ENCODE measurements around the gene TMEM80. TPM values are rescaled to one million over a fixed set of nuclear protein-coding genes. Genes with fewer than 3 reads are reported as not detected.
"Not testable (repeated sequence)": the region's sequence is repeated elsewhere in the genome, so short reads cannot be mapped to it uniquely, and the experiment has no call there.

TMEM80 gene
- total RNA-seq, 1 donor from 2014 or later: 14.6 TPM

DNA sequence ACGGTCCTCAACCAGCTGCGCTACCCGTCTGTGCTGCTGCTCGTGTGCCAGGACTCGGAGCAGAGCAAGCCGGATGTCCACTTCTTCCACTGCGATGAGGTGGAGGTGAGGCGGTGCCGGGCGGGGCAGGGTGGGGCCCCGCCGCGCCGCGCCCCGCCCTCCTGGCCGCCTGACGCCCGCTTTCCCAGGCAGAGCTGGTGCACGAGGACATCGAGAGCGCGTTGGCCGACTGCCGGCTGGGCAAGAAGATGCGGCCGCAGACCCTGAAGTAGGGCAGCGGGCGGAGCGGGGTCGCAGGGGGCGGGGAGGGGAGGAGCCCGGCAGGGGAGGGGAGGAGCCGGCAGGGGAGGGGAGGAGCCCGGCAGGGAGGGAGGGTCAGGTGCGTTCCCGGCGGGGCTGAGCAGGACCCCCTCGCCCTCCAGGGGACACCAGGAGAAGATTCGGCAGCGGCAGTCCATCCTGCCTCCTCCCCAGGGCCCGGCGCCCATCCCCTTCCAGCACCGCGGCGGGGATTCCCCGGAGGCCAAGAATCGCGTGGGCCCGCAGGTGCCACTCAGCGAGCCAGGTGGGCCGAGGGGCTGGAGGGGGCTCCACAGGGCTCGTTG, 25.1 kb downstream of the TMEM80 start:
- no peak for DNase-seq (ENCODE audit: low spot score)

DNA sequence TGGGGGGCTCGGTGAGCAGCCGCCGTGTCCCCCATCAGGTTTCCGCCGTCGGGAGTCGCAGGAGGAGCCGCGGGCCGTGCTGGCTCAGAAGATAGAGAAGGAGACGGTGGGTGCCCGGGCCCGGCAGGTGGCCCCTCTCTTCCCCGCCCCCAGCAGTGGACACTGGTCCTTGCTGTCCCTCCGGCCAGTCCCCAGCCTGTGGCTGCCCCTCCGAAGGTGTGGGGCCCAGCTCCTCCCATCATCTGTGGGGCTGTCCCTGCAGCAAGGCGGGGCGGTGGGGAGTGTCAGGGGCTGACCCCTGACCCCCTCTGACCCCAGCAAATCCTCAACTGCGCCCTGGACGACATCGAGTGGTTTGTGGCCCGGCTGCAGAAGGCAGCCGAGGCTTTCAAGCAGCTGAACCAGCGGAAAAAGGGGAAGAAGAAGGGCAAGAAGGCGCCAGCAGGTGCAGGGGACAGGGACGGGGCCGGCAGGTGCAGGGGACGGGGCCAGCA, 25.7 kb downstream of the TMEM80 start:
- no peak for DNase-seq (ENCODE audit: low spot score)

DNA sequence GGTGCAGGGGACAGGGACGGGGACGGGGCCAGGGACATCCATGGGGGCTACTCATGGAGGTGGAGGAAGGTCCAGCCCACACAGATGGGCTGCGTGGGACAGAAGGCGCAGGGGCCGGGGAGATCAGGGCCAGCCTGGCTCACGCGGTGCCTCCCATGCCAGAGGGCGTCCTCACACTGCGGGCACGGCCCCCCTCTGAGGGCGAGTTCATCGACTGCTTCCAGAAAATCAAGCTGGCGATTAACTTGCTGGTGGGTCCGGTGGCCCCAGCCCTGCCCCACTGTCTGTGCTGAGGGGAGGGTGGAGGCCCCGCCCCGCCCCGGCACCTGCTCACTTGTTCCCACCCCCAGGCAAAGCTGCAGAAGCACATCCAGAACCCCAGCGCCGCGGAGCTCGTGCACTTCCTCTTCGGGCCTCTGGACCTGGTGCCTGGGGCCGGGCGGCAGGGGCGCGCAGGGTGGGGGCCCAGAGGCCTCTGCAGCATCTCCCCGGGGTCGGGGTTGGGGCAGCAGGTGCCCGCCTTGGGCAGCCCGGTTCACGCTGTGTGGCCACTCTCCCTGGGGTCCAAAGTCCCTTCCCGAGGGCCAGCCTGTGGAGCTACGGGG, 26.2 kb downstream of the TMEM80 start:
- DNase-seq (ENCODE audit: low spot score): no peak

DNA sequence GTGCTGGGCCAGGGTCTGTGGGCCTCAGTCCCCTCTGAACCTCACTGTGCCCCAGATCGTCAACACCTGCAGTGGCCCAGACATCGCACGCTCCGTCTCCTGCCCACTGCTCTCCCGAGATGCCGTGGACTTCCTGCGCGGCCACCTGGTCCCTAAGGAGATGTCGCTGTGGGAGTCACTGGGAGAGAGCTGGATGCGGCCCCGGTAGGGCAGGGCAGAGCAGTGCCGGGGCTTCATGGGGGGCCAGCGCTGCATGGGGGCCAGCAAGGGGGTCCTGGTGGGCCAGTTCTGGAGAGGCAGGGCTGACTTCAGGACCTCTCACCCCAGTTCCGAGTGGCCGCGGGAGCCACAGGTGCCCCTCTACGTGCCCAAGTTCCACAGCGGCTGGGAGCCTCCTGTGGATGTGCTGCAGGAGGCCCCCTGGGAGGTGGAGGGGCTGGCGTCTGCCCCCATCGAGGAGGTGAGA, 26.8 kb downstream of the TMEM80 start:
- no peak for DNase-seq (ENCODE audit: low spot score)

DNA sequence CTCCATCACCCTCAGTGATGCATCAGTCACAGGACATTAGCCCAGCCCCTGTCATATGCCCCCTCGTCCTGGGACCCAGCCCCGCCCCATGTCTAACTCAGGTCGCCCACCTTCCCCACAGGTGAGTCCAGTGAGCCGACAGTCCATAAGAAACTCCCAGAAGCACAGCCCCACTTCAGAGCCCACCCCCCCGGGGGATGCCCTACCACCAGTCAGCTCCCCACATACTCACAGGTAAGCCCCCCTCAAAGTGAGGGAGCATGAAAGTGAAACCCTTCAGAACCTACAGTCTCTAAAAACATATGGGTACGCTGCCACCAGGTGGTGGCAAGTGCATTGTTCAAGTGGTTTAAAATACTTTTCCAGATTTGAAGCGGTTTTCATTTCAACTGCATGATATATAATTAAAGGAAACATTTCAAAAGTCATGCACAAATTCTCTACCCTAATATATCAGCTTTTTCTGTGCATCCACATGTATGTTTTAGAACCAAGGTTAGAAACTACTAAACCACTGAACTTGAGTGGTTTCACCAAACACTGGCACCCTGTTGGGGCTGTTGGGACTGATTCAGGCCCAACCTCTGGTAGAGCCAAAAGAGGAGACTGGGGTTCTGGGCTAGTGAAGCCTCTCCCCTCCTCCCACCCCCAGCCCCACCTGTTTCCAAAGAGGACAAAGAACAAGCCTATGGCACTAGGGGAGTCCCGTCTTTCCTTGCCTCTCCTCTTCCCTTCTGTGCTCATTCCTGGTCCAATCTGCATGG, 27.7 kb downstream of the TMEM80 start:
- DNase-seq (ENCODE audit: low spot score): no peak

DNA sequence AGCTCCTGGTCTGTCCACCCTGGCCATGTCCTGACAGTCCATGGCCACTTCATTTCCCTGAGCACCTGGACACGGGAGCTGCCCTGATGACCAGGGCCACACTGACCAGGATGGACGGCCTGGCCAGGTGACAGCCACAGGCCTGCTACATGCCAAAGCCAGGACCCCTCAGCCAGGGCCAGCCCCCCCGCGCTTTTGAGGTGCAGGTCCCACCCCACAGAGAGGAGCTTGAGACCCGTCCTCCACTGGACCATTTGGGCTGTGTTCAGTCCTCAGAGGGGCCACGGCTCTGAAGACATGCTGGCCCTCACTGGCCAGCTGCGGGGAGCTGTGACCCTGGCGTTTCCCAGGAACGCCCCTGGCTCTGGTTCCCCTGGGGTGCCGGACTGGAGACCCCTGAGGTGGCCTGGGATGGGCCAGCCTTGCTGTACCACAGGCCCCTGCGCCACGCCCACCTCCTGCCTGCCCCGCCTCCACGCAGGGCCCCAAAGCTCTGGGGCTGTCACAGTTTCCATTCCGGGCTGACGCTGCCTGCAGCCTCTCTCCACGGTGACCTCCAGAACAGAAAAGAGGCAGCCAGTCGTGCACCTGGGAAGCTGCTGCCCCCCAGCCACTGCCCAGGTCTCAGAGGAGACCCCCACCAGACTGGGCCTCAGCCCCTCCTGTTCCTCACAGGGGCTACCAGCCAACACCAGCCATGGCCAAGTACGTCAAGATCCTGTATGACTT, 28.6 kb downstream of the TMEM80 start:
- no peak for DNase-seq (ENCODE audit: low spot score)

DNA sequence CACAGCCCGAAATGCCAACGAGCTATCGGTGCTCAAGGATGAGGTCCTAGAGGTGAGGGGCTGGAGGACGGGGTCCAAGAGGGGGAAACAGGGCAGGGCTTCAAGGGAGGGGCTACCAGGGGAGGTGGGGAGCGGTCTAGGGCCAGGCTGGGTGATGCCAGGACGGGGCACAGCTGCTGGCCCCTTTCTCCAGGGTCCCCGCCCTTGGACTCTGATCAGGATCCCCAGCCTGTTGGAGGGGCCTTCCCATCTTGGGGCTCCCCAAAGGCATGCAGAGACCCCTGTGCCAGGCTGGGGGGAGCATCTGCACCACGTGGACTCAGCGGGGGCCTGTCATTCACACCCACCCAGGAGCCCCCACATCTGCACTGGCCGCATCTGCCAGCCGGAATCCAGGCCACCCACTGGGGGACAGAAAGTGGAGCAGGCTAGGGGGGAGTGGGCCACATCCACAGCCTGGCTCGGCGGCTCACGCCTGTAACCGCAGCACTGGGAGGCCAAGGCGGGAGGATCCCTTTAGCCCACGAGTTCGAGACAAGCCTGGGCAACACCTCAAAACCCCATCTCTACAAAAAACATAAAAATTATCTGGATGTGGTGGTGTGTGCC, 29.3 kb downstream of the TMEM80 start:
- DNase-seq (ENCODE audit: low spot score): no peak

DNA sequence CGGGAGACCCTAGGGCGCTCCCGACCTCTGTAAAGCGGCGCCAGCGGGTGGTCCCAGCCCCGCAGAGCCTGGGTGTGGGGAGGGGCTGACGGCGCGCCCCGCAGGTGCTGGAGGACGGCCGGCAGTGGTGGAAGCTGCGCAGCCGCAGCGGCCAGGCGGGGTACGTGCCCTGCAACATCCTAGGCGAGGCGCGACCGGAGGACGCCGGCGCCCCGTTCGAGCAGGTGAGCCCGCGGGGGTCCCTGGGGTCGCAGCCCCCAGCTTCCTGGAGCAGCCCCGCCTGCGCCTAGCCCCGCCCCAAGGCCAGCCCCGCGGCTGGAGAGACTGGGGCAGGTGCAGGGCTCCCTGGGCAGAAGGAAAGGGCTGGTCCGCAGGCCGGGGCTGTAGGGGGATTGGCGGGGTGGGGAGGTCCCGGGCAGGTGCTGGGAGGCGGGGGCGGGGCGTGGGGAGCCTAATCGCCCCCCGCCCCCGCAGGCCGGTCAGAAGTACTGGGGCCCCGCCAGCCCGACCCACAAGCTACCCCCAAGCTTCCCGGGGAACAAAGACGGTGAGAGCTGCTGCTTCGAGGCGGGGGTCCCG, 30.1 kb downstream of the TMEM80 start:
- no peak for DNase-seq (ENCODE audit: low spot score)

DNA sequence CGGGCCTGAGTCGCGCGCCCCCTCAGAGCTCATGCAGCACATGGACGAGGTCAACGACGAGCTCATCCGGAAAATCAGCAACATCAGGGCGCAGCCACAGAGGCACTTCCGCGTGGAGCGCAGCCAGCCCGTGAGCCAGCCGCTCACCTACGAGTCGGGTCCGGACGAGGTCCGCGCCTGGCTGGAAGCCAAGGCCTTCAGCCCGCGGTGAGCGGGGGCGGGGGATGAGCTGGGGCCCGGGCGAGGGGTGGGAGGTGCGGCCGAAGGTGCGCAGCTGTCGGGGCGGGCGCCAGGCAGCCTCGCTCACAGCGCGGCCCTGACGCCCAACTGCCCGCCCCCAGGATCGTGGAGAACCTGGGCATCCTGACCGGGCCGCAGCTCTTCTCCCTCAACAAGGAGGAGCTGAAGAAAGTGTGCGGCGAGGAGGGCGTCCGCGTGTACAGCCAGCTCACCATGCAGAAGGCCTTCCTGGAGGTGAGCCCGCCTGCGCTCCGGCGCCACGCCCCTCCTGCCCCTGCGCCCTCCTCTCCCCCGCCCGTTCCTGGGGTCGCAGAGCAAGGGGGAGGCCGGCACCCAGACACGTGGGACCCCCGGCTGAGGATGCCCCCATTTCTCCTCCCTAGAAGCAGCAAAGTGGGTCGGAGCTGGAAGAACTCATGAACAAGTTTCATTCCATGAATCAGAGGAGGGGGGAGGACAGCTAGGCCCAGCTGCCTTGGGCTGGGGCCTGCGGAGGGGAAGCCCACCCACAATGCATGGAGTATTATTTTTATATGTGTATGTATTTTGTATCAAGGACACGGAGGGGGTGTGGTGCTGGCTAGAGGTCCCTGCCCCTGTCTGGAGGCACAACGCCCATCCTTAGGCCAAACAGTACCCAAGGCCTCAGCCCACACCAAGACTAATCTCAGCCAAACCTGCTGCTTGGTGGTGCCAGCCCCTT, 30.9 kb downstream of the TMEM80 start:
- no peak for DNase-seq (ENCODE audit: low spot score)

DNA sequence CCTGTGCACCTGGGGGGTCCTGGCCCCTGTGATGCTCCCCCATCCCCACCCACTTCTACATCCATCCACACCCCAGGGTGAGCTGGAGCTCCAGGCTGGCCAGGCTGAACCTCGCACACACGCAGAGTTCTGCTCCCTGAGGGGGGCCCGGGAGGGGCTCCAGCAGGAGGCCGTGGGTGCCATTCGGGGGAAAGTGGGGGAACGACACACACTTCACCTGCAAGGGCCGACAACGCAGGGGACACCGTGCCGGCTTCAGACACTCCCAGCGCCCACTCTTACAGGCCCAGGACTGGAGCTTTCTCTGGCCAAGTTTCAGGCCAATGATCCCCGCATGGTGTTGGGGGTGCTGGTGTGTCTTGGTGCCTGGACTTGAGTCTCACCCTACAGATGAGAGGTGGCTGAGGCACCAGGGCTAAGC, 31.7 kb downstream of the TMEM80 start:
- DNase-seq (ENCODE audit: low spot score): no peak

DNA sequence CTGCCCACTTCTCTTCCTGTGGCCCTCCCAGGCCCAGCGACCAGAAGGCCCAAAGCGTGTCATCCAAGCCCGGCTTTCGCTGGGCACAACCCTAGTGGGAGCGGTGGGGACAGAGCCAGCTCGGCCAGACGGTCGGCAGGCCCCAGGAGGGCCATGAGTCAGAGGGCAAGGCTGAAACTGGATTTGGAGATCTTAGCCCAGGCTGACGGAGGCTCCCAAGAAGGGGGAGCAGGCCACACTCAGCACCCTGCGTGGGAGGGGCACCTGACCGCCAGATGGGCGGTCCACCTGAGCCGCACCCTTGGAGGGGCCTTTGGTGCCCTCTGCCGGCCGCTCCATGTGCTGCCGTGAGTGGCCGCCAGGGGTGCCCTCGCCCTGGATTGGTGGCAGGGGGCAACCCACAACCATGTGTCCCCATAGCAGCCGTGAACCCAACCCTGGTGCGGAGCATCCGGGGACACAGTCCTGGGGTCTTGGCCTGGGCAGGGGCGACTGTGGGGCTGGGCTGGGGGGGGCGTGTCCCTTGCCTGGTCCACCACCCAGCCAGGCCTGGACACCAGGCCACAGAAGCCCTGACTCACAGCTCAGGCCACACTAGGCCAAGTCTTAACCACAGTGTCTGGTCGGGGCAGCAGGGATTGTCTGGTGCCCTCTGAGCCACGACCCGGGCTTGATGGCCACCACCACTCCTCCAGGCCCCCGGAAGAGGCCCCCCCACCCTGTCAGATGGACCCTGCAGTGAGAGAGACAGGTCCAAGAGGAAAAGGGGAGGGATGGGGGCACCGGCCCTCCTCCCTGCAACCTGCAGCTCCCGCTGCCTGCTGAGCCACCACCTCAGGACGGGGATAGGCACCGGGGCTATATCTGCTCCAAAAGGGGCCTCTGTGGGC, 32.5 kb downstream of the TMEM80 start:
- DNase-seq (ENCODE audit: low spot score): peak; percentile 93

DNA sequence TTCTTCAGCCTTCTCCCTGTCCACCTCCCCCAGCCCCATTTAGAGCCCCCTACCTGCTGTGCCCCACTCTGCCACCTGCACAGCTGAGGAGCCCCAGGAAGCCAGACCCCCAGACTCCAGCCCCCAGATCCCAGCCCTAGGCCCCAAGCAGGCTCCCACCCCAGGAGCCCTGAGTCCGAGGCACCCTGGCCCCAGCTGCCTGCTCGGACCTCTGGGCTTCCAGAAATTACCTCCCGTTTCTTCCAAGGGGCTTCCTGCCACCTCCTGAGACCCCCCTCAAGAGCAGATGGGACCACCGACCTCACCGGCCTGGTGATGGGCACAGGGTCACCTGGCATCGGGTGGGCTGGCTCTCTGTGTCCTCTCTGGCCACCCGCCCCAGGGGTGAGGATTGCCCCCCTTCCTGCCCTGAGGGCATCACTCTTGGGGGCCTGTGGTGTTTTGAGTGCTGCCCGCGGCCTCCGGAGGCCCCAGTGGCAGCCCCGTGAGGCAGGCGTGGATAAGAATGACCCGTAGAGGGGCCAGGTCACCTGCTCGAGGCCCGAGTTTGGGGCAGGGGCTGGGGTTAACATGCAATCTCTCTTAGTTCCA, 33.4 kb downstream of the TMEM80 start:
- DNase-seq (ENCODE audit: low spot score): no peak

DNA sequence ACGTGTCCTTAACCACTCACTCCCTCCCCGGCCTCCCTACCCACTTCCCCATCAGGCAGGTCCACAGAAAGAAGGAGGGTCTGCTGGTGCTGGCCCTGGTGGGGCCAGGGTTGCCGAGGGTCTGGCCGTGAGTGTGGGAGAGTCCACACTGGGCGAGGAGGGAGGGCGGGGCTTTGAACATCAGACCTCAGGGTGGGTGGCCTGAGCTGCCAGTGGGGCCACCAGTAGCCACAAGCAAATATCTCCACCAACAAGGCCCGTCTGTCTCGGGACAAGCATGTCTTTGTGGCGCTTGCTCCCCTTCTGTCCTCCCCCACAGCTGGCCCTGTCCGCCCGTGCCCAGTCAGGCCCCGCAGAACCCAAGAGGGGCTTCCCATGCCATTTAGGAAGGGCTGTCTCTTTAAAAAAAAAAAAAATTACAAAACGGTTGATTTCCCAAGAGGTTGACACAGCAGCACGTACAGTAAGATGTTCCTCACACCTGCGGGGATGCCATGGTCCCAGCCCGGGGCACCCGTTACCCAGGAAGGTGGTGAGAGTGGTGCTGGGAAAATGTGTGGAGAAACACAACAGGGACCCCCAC, 34.0 kb downstream of the TMEM80 start:
- no peak for DNase-seq (ENCODE audit: low spot score)

DNA sequence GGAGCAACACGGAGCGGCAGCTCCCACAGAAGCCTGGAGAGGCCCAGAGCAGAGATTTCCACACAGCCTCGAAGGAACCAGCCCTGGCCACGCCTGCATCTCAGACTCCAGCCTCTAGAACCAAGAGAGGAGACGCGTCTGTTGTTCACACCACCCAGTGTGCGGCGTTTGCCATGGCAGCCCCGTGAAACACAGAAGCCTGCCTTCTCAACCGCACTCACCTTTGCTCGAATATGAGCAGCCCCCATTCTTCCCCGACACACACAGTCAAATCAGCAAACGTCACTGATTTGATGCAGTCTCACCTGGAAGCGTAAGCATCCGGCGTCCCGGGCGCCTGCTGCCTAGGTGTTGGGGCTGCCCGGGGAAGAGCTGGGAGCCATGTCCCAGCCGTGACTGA, 37.5 kb downstream of the TMEM80 start:
- no peak for DNase-seq (ENCODE audit: low spot score)

DNA sequence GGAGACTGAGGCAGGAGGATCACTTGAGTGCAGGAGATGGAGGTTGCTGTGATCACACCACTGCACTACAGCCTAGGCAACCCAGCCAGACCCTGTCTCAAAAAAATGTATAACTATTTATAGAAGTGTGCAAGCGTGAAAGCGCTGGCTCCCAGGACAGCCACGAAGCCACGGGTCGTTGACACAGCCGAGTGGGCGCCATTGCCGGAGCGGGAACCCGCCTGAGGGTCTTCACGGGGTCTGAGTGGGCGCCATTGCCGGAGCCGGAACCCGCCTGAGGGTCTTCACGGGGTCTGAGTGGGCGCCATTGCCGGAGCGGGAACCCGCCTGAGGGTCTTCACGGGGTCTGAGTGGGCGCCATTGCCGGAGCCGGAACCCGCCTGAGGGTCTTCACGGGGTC, 38.9 kb downstream of the TMEM80 start:
- DNase-seq (ENCODE audit: low spot score): not testable (repeated sequence)

DNA sequence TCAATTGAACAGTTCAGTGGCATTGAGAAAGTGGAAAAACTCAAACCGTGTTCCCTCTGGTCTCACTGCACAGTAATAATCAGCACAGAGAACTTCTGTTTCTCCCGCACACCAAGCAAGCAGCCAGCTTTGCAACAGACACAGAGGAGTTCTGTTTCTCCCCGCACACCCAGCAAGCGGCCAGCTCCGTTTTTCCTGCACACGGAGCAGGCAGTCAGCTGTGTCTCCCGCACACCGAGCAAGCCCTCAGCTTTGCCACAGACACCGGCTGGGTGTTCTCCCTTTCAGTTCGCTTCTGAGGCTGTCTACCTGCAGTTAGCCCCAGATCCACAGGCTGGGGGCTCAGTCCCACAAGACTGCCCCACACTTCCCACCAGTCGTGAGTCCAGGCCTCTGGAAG, 41.8 kb downstream of the TMEM80 start:
- DNase-seq (ENCODE audit: low spot score): no peak

DNA sequence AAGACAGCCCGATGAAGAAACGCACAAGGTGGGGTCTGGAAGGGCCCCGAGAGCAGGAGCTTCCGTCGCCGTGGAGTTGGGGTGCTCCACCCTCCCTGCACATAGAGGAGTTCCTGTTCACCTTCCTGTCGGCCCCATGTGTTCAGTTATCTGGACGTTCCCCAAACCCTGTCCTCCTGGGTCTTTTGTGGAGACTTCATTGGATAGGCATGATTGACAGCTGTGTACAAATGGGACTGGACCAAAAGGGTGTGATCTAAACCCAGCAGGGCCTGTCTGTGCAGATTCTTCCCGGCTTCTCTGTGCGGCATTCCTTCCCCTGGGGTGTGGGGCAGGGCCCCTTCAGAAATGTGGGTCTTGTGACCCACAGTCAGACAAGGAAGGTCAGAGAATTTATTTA, 42.3 kb downstream of the TMEM80 start:
- not testable (repeated sequence) for DNase-seq (ENCODE audit: low spot score)

DNA sequence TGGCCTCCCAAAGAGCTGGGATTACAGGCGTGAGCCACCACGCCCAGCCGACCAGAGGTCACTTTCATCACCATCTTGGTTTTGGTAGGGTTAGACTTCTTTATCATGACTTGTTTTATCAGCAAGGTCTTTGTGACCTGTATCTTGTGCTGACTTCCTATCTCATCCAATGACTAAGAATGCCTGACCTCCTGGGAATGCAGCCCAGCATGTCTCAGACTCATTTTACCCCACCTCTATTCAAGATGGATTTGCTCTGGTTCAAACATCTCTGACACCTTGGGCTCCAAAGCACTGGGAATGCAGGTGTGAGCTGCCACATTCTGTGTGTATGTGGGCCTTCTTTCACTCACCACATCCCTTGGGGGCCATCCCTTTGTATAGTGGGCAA, 46.5 kb downstream of the TMEM80 start:
- DNase-seq (ENCODE audit: low spot score): no peak

All from mesenteric fat pad (tissue), 1 donor.